GM12873 (cell line): ENCODE data around the gene PSENEN.
A peak's percentile ranks its signal among the peaks of the same experiment; 100 is the strongest.

Experiments used
- TF ChIP-seq, protein P1 (sequence below): IDR thresholded peaks from 2 replicates; pipeline ENCODE4 v1.5.1; 2012; ENCODE audit warnings: low read depth, mild to moderate bottlenecking, moderate library complexity, low read length, control low read depth; ENCODE audit not compliant: insufficient read depth; ENCODE audit errors: missing control alignments

The PSENEN gene

DNA sequence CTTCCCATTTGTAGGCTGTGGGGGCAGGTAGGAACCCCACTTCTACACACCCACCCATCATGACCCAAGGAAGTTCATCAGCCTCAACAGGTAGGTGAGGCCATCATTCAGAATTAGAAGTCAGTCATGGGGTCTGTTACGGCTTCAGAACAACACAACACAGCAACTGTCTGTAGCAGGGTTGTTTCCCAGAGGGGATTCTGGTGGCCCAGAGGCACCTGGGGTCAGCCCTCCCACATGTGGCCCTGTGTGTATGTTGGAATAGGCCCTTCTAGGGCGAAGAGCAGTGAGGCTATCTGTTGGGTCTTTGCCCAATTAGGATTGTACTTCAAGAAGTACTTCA is 6.6 kb upstream of the PSENEN start:
- TF ChIP-seq, protein P1, sequence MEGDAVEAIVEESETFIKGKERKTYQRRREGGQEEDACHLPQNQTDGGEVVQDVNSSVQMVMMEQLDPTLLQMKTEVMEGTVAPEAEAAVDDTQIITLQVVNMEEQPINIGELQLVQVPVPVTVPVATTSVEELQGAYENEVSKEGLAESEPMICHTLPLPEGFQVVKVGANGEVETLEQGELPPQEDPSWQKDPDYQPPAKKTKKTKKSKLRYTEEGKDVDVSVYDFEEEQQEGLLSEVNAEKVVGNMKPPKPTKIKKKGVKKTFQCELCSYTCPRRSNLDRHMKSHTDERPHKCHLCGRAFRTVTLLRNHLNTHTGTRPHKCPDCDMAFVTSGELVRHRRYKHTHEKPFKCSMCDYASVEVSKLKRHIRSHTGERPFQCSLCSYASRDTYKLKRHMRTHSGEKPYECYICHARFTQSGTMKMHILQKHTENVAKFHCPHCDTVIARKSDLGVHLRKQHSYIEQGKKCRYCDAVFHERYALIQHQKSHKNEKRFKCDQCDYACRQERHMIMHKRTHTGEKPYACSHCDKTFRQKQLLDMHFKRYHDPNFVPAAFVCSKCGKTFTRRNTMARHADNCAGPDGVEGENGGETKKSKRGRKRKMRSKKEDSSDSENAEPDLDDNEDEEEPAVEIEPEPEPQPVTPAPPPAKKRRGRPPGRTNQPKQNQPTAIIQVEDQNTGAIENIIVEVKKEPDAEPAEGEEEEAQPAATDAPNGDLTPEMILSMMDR: no peak

DNA sequence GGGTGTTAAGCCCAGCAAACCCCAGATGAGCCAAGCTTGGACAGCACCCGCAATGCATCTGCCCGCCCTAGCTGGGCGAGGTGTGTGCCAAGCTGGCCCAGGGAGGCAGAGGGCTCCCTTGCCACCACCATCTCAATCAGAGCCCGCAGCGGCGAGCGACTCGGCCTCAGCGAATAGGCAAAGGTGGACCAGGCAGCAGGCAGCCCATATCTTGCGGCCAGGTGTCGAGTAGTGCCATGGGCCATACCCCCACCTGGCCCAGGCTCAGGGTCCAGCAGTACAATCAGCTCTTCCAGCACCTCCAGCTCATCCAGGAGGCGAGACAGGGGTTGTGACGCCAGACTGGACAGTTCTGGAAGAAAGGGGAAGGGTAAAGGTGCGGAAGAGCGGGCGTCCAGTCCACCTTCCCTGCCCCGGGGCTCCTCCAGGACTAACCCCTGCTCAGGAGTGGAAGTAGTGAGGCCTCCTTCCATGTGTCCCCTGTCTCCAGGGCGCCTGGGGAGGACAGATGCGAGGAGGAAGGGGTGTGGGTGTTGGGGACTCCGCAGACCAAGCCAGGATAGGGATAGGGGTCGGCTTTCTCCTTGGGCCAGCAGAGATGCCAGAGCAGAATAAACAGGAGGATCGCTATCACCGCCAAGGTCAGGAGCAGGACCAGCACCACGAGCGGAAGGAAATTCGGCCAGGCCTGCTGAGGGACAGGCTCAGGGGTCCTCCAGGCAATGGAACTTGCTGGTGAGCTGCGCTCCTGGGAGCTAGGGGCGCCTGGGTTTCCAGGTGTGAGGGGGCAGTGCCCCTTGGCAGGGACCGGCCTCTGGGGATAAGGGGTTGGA is 6.0 kb upstream of the PSENEN start:
- TF ChIP-seq, protein P1: no peak

DNA sequence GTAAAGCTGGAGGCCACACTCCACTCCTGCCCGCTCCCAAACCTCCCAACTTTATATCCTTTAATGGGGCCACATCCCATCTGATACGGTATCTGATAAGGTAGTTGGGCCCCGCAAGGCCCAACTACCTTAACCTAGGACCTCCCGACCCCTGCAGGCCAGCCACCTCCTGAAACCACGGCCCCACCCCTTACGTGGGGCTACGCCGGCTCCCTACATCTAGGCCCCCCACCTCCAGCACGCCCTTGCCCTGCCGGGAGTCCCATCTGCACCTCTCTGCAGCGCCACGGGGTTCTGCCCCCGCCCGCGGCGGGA is 5.4 kb upstream of the PSENEN start:
- TF ChIP-seq, protein P1: no peak

- TF ChIP-seq, protein P1: no peak
Observed at GRCh38 chr19:35740423-35741202, 4.8 kb upstream of the PSENEN start.

- TF ChIP-seq, protein P1: peak; percentile 18
Observed at GRCh38 chr19:35741203-35741515, 4.3 kb upstream of the PSENEN start.

- TF ChIP-seq, protein P1: no peak
Observed at GRCh38 chr19:35742121-35742724, 3.2 kb upstream of the PSENEN start, which contains the start of gene IGFLR1. Gene IGFLR1 (minus strand): TSS chr19:35742452. CDS start chr19:35741180, 1,272 bp downstream.
